GM18511 (cell line): ENCODE results near the gene LRMDA.

Experiments
- ATAC-seq: cut with Tn5 transposase; IDR thresholded peaks from one replicate; pipeline ENCODE4 v1.9.1; 2021; ENCODE audit warnings: mild to moderate bottlenecking, moderate library complexity; ENCODE audit not compliant: unreplicated experiment

LRMDA gene

DNA sequence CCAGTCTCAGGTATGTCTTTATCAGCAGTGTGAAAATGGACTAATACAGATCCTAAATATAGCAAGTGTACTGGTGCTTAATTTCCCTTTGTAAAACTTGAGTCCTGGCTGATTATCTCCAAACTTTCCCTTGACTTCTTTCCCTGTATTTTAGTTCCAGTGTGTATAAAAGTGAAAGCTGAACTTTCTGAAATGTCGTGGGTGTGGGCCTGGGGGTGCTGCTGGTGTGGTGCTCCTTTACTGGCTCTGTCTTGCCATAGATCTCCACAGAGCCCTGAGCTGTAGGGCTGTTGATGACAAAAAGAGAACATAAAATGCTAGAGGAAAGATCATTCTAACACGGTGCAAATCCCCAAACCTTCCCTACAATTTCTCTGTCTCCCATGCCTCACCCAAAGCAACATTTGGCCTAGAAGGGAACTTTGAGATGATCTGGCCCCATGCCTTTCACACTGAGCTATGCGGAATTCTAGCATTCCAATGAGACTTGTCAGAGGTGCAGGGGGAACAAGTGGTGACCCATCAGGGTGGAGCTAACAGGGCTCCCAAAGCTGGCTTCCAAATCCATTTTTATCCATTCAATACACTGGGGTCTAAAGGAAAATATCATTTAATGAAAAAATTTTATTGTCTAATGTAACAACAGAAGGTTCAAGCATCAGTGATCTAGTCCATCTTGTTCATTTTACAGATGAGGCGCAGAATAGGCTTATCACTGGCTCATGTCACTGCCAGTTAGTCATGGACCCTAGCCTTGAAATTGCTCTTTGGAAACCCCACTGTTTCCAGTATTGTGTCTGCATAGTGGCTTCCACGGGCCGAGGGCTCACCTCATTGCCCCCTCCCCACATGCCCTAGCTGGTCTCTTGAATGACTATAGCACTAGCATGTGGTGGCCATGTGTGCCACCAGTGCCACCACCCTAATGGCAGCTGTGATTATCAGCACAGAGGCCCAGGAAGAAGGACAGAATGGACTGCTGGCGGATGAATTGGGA lies 1000.9 kb downstream of the LRMDA start:
- ATAC-seq: no peak

DNA sequence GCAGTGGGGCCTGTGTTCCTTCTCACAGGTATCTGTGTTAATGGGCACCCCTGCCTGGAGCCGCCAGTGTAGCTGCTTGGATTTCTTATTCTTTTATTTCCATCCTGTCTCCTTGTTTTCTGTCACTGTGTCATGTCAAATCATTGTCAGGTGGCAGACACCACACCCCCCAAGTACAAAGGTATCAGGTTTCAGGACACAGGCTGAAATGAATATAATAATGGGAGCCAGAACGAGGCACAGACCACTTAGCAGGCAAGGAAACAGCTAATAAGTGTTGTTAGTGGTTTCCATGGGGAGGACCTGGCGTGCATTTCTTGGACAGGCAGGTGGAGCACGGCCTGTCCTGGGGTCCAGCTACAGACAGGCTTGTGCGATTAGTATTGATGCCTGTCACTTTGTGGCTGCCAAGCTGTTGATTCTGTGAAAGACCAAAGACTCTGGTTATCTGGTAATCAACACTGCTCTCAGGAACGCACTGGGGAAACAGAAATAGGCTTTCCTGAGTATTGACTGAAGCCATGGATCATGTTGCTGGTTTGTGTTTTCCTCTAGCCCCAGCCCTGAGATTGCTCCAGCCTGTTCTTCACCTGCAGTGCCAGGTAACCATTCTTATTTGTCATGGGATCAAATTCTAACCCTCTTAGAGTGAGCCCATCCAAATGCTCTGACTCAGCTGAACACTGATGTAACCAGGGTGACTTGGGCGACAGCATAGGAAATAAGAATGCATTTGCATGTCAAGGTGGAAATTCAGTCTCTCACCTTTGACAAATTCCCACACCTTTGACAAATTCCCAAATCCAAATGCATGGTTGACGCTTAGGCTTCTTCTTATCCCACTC lies 1002.0 kb downstream of the LRMDA start:
- no peak for ATAC-seq

DNA sequence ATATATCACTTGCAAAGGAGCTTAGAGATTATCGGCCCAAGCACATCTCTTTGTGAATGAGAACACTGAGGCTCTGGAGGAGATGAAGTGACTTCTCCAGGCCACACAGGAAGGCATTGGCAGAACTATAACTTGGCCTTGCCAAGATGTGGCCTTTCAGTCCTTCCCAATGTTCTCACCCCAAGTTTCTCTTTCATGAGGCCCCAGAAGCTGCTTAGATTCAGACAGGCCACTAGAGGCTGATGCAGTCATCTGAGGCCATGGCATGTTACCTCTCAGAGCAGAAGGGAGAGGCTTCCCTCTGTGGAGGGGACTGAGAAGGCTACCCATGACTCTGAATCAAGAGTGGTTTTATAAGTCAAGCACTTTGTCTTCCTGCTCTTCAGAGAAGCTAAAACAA lies 1003.7 kb downstream of the LRMDA start:
- no peak for ATAC-seq

DNA sequence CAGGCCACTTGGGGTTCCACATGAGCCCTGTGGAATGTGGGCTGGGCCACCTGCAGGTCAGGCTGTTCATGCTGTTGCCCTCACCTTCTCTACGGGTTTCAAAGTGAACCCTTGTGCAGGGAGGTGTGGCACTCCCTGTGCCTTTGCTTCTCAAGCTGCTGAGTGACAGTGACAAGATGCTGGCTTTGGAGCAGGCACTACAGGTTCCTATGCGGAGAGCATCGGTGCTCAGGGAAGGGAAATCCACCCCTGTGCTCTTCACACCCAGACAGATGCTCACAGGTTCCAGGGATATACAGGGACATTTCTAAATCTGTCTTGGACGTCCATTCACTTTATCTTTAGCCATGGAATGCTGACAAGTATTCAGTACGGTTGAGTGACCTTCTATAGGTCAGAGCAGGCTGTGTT lies 1005.0 kb downstream of the LRMDA start:
- ATAC-seq: no peak

DNA sequence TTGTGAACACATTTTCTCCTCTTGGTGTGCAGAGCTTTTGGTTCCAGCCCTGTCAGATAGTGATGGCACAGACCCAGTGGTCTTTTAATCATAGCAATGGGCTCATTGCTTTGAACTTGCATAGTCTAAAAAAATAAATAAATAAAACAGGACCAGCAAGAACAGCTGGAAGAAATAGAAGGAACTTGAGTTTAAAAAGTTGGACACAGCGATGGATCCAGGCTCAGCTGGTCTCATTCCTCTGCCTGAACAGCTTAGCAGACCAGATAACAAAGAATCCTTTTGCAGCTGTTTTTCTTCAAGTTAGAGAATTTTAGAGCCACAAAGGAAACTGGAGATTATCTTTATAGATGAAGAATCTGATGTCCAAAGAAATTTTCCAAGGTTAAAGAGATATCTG lies 1005.6 kb downstream of the LRMDA start:
- ATAC-seq: no peak

DNA sequence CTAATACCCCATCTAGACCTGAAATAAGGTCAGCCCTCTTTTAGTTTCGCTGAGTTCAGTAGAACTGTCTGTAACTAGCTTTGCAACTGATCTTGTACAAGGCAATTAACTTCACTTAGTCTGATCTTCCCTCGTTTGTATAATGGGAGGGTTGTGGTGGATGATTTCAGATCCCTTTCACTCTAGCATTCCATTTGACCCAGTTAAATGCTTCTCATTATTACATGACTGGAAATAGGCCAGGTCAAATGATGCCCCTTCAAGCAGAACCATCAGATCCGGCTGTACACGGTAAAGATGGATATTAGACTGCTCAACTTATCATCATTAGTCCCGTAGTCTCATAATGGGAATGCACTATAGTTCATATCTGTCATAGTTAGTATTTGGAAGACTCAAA lies 1009.0 kb downstream of the LRMDA start:
- no peak for ATAC-seq

DNA sequence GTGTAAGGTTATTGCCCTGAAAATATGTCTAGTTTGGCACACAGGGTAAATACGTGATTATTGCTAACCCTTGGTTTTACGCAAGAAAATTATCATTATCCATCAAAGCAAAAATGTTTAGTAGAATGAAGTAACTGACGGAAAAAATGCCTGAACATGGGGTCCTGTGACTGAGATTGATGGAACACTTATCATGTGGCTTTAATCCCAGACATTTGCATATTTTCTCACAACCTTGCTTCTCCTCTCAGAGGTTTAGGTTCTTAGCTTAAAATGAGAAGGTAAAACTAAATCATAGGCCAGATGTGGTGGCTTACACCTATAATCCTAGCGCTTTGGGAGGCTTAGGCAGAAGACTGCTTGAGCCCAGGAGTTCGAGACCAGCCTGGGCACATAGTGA lies 1010.7 kb downstream of the LRMDA start:
- no peak for ATAC-seq

DNA sequence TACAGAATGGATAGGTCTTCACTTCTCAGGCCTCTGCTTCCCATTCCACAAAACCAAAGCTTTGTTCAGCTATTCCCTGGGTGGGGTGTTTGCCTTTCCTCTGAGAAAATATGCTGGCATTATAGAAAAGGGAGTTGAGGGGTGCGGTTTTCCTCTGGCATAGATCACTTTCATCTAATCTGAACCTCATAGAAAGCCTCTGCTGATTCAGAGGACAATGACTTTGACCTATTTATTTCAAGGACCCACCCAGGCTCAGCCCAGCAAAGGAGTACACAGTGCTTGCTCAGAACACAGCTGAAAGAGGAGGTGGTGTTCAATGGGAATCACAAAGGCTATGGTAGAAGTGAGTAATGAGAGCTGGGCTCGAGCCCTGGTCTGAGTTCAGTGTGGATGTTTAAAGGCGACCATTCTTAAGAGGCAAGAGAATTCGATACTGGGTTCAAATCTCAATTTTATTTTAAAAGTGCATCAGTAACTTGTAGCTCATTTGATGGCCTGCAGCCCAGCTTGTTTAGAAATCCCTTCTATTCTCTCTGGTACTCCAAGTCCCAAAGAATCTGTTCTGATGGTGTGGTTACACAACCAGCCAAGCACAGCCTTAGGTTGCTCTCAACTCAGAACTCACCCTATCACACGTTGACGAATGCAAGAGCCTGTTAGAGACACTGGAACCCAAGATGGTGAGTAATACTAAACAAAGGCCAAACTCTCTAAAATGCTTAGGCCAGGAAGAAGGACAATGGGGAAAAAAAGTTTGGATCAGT lies 1012.8 kb downstream of the LRMDA start:
- no peak for ATAC-seq

DNA sequence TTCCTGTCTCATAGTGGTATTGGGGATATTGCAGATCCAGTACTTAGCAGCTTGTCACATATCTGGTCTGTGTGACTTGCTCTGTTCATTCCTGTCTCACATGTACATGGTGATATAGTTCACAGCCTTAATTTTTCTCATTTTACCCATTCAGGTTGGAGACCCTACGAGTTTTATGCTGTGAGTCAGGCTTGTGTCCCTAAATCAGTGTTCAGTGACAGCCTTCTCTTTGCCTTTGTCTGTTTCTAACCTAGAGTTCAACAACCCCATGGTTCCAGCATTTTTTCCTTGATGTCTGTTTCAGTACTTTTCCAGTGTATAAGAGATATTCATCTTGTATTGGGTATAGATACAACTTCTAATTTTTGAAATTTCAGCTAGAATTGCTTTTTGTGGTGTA lies 1016.2 kb downstream of the LRMDA start:
- no peak for ATAC-seq

DNA sequence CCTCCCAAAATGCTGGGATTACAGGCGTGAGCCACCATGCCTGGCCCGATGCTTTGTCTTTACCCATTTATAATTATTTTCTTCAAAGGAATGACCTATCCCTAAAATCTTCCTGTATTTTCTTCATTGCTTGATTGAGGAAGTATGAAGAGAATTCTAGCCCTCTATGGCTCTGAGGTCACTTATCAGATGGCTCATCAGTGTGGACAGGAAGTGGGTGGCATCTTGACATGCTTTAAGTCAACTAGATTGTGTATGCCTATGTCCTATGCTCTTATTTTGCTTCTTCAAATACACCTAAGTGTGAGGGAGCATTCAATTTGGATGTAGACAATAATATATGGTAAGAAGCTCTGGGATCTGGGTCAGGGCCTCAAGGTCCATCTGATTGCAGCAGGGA lies 1020.5 kb downstream of the LRMDA start:
- ATAC-seq: no peak

DNA sequence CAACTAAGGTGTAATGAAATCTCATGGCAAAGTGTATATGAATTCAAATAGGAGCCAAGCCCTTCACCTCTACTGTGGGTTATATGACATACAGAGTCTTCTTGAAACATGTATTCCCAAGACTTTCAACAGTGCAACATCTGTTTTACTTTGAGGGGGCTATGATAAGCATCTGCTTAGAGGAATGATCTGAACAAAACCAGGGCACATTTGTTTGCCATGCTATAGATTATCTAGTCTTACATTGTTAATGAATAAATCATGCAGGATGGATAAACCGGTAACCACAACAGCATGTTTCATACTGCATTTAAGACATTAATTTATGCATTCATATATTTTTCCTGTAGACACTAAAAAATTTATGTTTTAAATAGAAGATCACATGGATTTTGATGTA lies 1021.9 kb downstream of the LRMDA start:
- no peak for ATAC-seq

DNA sequence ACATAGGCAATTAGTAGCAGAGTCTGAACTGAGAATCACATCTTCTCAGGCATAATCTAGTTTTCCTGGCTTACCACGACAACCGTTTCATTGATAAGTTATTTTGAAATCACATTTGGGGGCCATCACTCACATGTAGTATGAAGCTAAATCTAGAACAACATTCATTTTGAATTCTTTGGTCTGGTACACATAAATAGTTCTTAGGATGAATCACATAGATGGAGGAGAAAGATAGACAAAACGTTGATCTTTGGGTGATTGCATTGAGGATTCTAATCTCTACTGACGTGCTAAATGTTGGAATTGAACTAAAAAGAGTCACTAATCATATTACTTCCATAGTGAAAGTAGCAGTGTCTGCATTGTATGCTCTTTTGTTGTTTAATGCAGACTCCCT lies 1022.6 kb downstream of the LRMDA start:
- no peak for ATAC-seq

DNA sequence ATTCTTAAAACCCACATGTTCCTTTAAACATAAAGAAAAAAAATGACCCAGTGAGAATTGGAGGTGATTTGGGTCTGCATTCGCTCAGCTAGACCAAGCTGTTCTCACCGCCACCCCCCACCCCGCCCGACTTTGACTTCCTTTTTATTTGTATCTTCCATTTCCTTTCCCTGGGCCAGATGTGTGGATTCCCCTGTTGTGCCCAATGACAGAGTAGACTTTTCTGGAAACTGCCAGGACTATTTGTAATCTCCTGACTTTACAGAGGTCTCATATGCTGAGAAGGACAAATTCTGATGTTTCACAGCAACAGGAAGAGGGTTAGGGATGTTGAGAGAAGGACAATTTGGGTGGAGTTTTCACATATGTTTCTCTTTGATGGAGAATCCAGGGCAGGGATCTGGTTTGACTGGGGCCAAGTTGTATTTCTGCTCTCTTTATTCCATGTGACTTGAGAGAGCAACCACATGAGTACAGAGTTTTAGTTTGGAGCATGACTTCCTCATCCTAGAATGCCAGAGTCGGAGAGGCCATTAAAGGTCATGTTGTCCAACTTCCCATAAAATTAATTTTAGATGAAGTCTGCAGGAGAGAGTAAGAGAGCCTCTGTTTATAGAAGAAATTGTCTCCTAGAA lies 1023.2 kb downstream of the LRMDA start:
- ATAC-seq: no peak

DNA sequence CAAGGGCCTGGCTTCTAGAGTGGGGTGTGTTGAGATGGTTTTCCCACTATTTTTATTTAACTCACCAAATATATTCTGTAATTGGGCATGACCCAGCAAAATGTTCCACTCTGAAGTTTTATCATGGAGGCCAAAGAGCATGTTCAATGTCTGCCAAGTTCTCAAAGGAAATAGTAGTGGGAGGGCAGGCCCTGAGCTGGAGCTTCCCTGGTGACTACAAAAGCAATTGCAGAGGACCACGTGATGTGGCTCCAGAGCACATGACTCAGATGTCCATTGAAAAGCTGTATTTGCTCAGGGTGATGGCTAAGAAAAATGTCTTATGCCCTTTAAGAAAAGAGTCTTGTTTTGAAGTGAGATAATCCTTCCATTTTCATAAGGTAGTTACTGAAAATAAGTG lies 1024.8 kb downstream of the LRMDA start:
- no peak for ATAC-seq

DNA sequence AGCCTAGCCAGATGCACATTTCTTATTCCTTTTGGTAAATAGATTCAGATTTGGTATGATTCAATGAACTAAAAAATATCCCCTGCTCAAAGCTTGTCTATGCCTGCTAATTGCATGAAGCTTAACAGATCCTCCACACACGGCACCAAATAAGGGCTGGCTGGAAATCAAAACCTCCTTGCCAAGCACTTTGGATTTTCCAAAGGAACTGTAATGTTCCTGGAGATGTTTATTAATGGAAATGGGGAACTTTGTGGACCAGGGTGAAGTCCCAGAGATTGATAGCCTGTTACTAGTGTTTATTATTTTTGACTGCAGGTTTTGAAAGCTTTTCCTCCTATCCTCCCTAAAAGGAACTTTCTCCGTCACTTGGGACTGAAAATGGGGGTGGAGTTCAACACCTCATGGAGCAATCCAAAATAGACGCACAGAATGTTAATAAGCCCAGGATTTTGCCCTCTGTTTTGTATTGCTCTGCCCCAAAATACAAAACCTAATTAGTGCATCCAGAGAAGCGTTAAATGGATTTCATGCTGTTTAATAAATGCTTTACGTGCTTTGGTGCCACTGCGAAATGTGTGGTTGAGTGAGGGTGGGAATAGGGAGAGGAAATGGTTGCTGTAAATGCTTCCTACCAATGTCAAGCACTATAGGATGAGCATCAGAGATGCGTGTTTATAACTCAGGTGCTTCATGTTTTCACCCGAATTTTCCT lies 1027.7 kb downstream of the LRMDA start:
- no peak for ATAC-seq

DNA sequence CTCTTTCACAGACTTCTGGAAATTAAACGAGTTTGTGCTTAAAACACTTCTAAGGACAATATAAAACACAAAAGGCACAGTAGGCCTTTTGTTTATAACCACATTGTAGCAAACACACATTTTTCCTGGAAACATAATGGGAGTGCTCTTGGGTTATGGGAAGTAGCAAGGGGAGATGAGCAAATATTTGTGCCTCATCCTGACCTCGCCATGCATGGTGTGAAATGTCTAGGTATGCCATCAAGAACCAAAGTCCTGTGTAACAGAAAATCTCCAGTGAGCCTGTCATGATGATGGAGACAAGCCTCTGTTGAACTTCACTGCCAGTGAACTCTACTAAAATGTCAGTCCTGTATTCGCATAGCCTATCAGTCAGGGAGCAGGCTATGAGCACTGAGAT lies 1029.6 kb downstream of the LRMDA start:
- ATAC-seq: no peak

DNA sequence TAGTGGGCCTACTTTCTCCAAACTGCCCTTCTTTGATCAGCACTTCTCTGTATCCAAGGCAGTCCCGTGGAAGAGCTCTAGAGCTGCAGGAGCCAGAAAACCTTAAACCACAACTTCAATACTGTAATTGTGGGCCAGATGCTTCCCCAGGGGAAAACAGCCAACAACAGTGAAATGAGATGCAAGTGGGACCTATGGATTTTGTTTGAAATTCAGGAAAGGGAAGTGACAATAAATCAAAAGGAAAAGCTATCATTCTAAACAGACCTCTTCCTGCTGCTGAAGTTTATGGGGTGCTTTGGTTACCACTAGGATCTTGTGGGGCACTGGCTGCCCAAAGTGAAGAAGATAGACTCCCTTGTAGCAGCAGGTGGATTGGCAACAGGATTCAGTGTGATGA lies 1031.7 kb downstream of the LRMDA start:
- ATAC-seq: no peak

DNA sequence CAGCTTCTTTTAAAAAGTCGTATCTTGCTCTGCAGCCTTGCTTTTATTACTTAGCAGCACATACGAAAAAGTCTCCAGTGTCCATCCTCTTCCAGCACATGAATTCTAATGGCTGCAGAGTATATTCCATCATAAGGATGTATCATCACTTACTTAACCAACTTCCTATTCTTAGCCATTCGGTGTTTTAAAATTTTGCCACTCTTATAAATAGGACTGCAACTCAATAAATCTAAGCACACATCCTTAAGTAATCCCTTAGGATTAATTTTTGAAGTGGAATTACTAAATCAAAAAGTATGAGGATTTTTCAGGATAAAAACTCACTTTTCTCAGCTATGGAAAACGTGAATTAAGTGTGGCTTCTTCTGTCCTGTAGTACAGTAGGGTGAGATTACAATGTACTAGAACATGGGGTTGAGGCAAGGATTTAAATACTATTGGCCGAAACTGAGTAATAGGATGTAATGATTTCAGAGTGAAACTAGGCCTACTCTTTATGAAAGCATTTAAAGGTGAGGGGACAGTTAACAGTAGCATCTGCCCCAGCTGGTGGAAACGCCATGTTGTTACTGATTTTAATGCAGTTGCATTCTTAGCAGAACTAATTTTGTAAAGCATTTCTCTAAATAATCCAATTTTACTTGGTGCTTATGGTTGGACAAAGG lies 1035.5 kb downstream of the LRMDA start:
- no peak for ATAC-seq

DNA sequence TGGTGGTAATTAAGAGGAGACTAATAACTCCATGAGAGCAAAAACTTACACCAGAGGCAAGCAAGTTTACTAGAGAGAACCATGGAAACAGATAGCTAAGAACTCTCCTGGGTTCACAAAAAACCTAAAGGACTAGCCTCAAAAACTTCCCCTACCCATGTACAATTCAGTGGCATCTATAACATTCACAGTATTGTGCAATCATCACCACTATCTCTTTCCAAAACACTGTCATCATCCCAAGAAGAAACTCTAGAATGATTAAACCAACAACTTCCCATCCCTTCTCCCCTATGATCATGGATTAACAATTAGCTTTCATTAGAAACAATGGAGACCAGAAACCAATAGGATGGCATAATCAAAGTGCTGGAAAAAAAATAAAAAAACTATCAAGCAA lies 1038.3 kb downstream of the LRMDA start:
- ATAC-seq: no peak
